Measurements from ENCODE around the gene TMEM115. TPM values are rescaled to one million over a fixed set of nuclear protein-coding genes. Genes with fewer than 3 reads are reported as not detected.
A peak's percentile ranks its signal among the peaks of the same experiment; 100 is the strongest.

The TMEM115 gene
- total RNA-seq, 1 experiment from 2014 or later: 29.4 TPM

GRCh38 chr3:50340448-50341329 is 18.6 kb downstream of the TMEM115 start, which contains the start of gene RASSF1:
Gene RASSF1 (minus strand): TSS chr3:50340836. CDS start chr3:50340805, 31 bp downstream.
- no TSS peak for BruUV-seq (replicated peaks)
- intact Hi-C loops (cut with micrococcal nuclease; ENCODE audit: unreplicated experiment): no loop called here
- H3K9me3 Mint-ChIP-seq (ENCODE audit: low read depth, unreplicated experiment): no peaks in the 10 kb centered on the region
- peaks cover 31% of the 10 kb centered on the region for H3K27me3 Mint-ChIP-seq (ENCODE audit: unreplicated experiment)
- peak within 1 kb of the TSS; percentile 59 for H3K4me3 Mint-ChIP-seq (ENCODE audit: low read depth, unreplicated experiment)
- DNase-seq: no peak
- CTCF ChIA-PET: interaction anchor here (0.6 kb wide), 1 partner anchor 59 kb away, joined by 5 read pairs; no protein-coding TSS in a partner anchor
- peaks cover 13% of the 10 kb centered on the region for H3K4me1 Mint-ChIP-seq (ENCODE audit: low read depth, unreplicated experiment)
- peaks cover 31% of the 10 kb centered on the region for H3K36me3 Mint-ChIP-seq (ENCODE audit: insufficient read depth, unreplicated experiment)
- no peak for TF ChIP-seq CTCF (IDR thresholded peaks at IDR 0.05; ENCODE audit: unreplicated experiment)
- H3K27ac Mint-ChIP-seq (ENCODE audit: unreplicated experiment): peak within 1 kb of the TSS; percentile 17

GRCh38 chr3:50340147-50340447 is 19.2 kb downstream of the TMEM115 start:
- H3K9me3 Mint-ChIP-seq (ENCODE audit: low read depth, unreplicated experiment): no peaks in the 10 kb centered on the region
- H3K27ac Mint-ChIP-seq (ENCODE audit: unreplicated experiment): no peak overlapping the region
- CTCF ChIA-PET: no interaction called here

GRCh38 chr3:50339485-50340146 is 19.7 kb downstream of the TMEM115 start:
- Mint-ChIP-seq H3K27me3 (ENCODE audit: unreplicated experiment) (peaks cover 31% of the 10 kb centered on the region), H3K36me3 (ENCODE audit: insufficient read depth, unreplicated experiment) (peaks cover 37% of the 10 kb centered on the region), H3K4me3 (ENCODE audit: low read depth, unreplicated experiment) (peak overlapping the region; percentile 59), H3K27ac (ENCODE audit: unreplicated experiment) (peak overlapping the region; percentile 17), H3K9me3 (ENCODE audit: low read depth, unreplicated experiment) (no peaks in the 10 kb centered on the region), H3K4me1 (ENCODE audit: low read depth, unreplicated experiment) (peaks cover 11% of the 10 kb centered on the region)
- CTCF ChIA-PET: interaction anchor here (0.7 kb wide), 1 partner anchor 40 kb away, joined by 7 read pairs; the partner anchor contains the start of genes HYAL3 and NAA80
- no peak for TF ChIP-seq CTCF (IDR thresholded peaks at IDR 0.05; ENCODE audit: unreplicated experiment)
- DNase-seq: no peak
- BruUV-seq (replicated peaks): no TSS peak
- intact Hi-C loops (cut with micrococcal nuclease; ENCODE audit: unreplicated experiment): no loop called here

More at GRCh38 chr3:50340147-50340447, 19.2 kb downstream of the TMEM115 start:
- Mint-ChIP-seq H3K27me3 (ENCODE audit: unreplicated experiment) (peaks cover 31% of the 10 kb centered on the region), H3K36me3 (ENCODE audit: insufficient read depth, unreplicated experiment) (peaks cover 37% of the 10 kb centered on the region), H3K4me3 (ENCODE audit: low read depth, unreplicated experiment) (peak overlapping the region; percentile 59), H3K4me1 (ENCODE audit: low read depth, unreplicated experiment) (peaks cover 11% of the 10 kb centered on the region)
- TF ChIP-seq CTCF (IDR thresholded peaks at IDR 0.05; ENCODE audit: unreplicated experiment): no peak
- BruUV-seq (replicated peaks): no TSS peak
- DNase-seq: no peak
- intact Hi-C loops (cut with micrococcal nuclease; ENCODE audit: unreplicated experiment): no loop called here

- peak overlapping the region; percentile 93 for H3K4me3 Mint-ChIP-seq (ENCODE audit: low read depth, unreplicated experiment)
- intact Hi-C loops (cut with micrococcal nuclease; ENCODE audit: unreplicated experiment): no loop called here
- no peaks in the 10 kb centered on the region for H3K9me3 Mint-ChIP-seq (ENCODE audit: low read depth, unreplicated experiment)
- peaks cover 25% of the 10 kb centered on the region for H3K27me3 Mint-ChIP-seq (ENCODE audit: unreplicated experiment)
- peaks cover 37% of the 10 kb centered on the region for H3K36me3 Mint-ChIP-seq (ENCODE audit: insufficient read depth, unreplicated experiment)
- no peak for DNase-seq
- peaks cover 11% of the 10 kb centered on the region for H3K4me1 Mint-ChIP-seq (ENCODE audit: low read depth, unreplicated experiment)
- CTCF ChIA-PET: interaction anchor here (0.6 to 2.7 kb wide), 4 partner anchors 12 to 258 kb away, joined by 4 to 15 read pairs (median 6); partner anchors contain the start of genes CYB561D2, HYAL3, NAA80 and NPRL2
- TF ChIP-seq CTCF (IDR thresholded peaks at IDR 0.05; ENCODE audit: unreplicated experiment): no peak
- H3K27ac Mint-ChIP-seq (ENCODE audit: unreplicated experiment): no peak overlapping the region
- no TSS peak for BruUV-seq (replicated peaks)
Measured at GRCh38 chr3:50338965-50339364, 20.4 kb downstream of the TMEM115 start.
